Nephron progenitor cell (in vitro differentiated cells): ENCODE measurements around the gene IQCK.
A peak's percentile ranks its signal among the peaks of the same experiment; 100 is the strongest.

Experiments
- DNase-seq: peaks from one replicate; pipeline ENCODE4 v3.0.0; 2021
- H3K27ac Mint-ChIP-seq: 2 replicates; pipeline ENCODE4 v1.8.0; 2021; ENCODE audit warnings: mild to moderate bottlenecking, moderate library complexity, mixed read lengths
- H3K27me3 Mint-ChIP-seq: 2 replicates; pipeline ENCODE4 v1.8.0; 2021; ENCODE audit warnings: mild to moderate bottlenecking, low read depth, mixed read lengths; ENCODE audit not compliant: poor library complexity
- H3K36me3 Mint-ChIP-seq: 2 replicates; pipeline ENCODE4 v1.8.0; 2021; ENCODE audit warnings: low read depth, mixed read lengths
- H3K4me1 Mint-ChIP-seq: 2 replicates; pipeline ENCODE4 v1.8.0; 2021; ENCODE audit warnings: mixed read lengths
- H3K4me3 Mint-ChIP-seq: 2 replicates; pipeline ENCODE4 v1.8.0; 2021; ENCODE audit warnings: mild to moderate bottlenecking, moderate library complexity, mixed read lengths
- H3K9me3 Mint-ChIP-seq: 2 replicates; pipeline ENCODE4 v1.8.0; 2021; ENCODE audit warnings: mild to moderate bottlenecking, moderate library complexity, mixed read lengths
- CTCF ChIP-seq: fragments of 200-600 bp; sonication (generic); IDR thresholded peaks from 2 replicates; pipeline ENCODE4 v1.5.0; 2021; ENCODE audit warnings: antibody characterized with exemption

Gene IQCK

GRCh38 chr16:19858340-19859018 is 140.4 kb downstream of the IQCK start:
- Mint-ChIP-seq H3K27ac (no peak overlapping the region), H3K4me3 (no peak overlapping the region), H3K9me3 (no peaks in the 10 kb centered on the region)

DNA sequence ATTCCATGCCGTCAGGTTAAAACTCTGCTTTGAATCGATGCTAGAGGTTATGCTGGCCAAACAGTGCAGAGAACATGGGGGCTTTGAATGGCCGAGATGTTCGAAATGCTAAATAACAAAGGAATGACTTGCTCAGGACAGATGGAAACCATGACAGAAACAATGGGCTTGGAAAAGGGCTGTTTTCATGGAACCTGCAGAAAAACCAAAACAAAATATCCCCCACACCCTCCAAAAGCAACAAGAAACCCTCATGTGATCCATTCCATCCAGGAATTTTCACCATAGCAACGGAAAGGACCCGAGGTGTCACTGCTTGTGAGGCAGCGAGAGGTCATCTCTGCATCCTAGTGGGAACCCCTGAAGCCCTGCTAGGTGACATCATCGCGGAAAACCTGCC is 141.1 kb downstream of the IQCK start:
- peaks cover 78% of the 10 kb centered on the region for H3K4me1 Mint-ChIP-seq
- no peaks in the 10 kb centered on the region for H3K9me3 Mint-ChIP-seq
- no peak overlapping the region for H3K4me3 Mint-ChIP-seq

More at GRCh38 chr16:19858340-19859018, 140.4 kb downstream of the IQCK start:
- DNase-seq: no peak
- H3K36me3 Mint-ChIP-seq: peaks cover 55% of the 10 kb centered on the region
- peaks cover 4% of the 10 kb centered on the region for H3K27me3 Mint-ChIP-seq
- H3K4me1 Mint-ChIP-seq: peaks cover 85% of the 10 kb centered on the region
- no peak for TF ChIP-seq CTCF

GRCh38 chr16:19859603-19860002 is 141.5 kb downstream of the IQCK start:
- H3K9me3 Mint-ChIP-seq: no peaks in the 10 kb centered on the region
- peaks cover 74% of the 10 kb centered on the region for H3K4me1 Mint-ChIP-seq
- no peak overlapping the region for H3K27ac Mint-ChIP-seq
- no peak overlapping the region for H3K4me3 Mint-ChIP-seq
- TF ChIP-seq CTCF: no peak
- H3K27me3 Mint-ChIP-seq: peaks cover 4% of the 10 kb centered on the region
- no peak for DNase-seq
- H3K36me3 Mint-ChIP-seq: peaks cover 60% of the 10 kb centered on the region

More for the DNA sequence above, 141.1 kb downstream of the IQCK start:
- H3K27me3 Mint-ChIP-seq: peaks cover 4% of the 10 kb centered on the region
- no peak for TF ChIP-seq CTCF
- no peak overlapping the region for H3K27ac Mint-ChIP-seq
- H3K36me3 Mint-ChIP-seq: peaks cover 57% of the 10 kb centered on the region
- no peak for DNase-seq

GRCh38 chr16:19860166-19861041 is 142.3 kb downstream of the IQCK start:
- no peaks in the 10 kb centered on the region for H3K9me3 Mint-ChIP-seq
- peaks cover 70% of the 10 kb centered on the region for H3K4me1 Mint-ChIP-seq
- H3K36me3 Mint-ChIP-seq: peaks cover 67% of the 10 kb centered on the region
- peak overlapping the region; percentile 87 for H3K27ac Mint-ChIP-seq
- DNase-seq: no peak
- no peak for TF ChIP-seq CTCF
- peaks cover 4% of the 10 kb centered on the region for H3K27me3 Mint-ChIP-seq
- H3K4me3 Mint-ChIP-seq: peak overlapping the region; percentile 64

GRCh38 chr16:19861133-19861532 is 143.1 kb downstream of the IQCK start:
- peaks cover 4% of the 10 kb centered on the region for H3K27me3 Mint-ChIP-seq
- peaks cover 63% of the 10 kb centered on the region for H3K4me1 Mint-ChIP-seq
- H3K27ac Mint-ChIP-seq: no peak overlapping the region
- TF ChIP-seq CTCF: no peak
- H3K9me3 Mint-ChIP-seq: no peaks in the 10 kb centered on the region
- peaks cover 60% of the 10 kb centered on the region for H3K36me3 Mint-ChIP-seq
- no peak for DNase-seq
- peak overlapping the region; percentile 64 for H3K4me3 Mint-ChIP-seq
